GM12865 (cell line): Measurements from ENCODE around the gene SENP1.

Experiments
- DNase-seq: peaks from one replicate; pipeline ENCODE4 v3.0.0; 2010; ENCODE audit warnings: low read depth
- H3K4me3 ChIP-seq: 2 replicates; pipeline ENCODE4 v1.5.1; 2011; ENCODE audit warnings: mild to moderate bottlenecking, low read depth, low read length, control low read depth
- CTCF ChIP-seq: IDR thresholded peaks from 2 replicates; pipeline ENCODE4 v1.5.1; 2011; ENCODE audit warnings: low read length, control low read depth, low read depth, inconsistent platforms; ENCODE audit not compliant: insufficient read depth; ENCODE audit errors: missing control alignments

SENP1 gene

GRCh38 chr12:48015954-48016353, 89.9 kb downstream of the SENP1 start:
- no peak for DNase-seq
- no peak for TF ChIP-seq CTCF
- no peak overlapping the region for H3K4me3 ChIP-seq

GRCh38 chr12:48015129-48015528, 90.8 kb downstream of the SENP1 start:
- DNase-seq: no peak
- no peak overlapping the region for H3K4me3 ChIP-seq
- TF ChIP-seq CTCF: no peak

GRCh38 chr12:48013287-48013686, 92.6 kb downstream of the SENP1 start:
- no peak for TF ChIP-seq CTCF
- no peak for DNase-seq
- H3K4me3 ChIP-seq: no peak overlapping the region

GRCh38 chr12:48012070-48012469, 93.8 kb downstream of the SENP1 start:
- H3K4me3 ChIP-seq: no peak overlapping the region
- DNase-seq: no peak
- no peak for TF ChIP-seq CTCF

GRCh38 chr12:48010366-48010970, 95.4 kb downstream of the SENP1 start:
- no peak for TF ChIP-seq CTCF
- no peak for DNase-seq
- no peak overlapping the region for H3K4me3 ChIP-seq

- no peak for DNase-seq
- TF ChIP-seq CTCF: no peak
- no peak overlapping the region for H3K4me3 ChIP-seq
Measured at GRCh38 chr12:48009471-48009870, 96.4 kb downstream of the SENP1 start.

GRCh38 chr12:48008950-48009349, 96.9 kb downstream of the SENP1 start:
- no peak overlapping the region for H3K4me3 ChIP-seq
- TF ChIP-seq CTCF: no peak
- no peak for DNase-seq
